H1 (cell line): ENCODE measurements around the gene PRICKLE2. TPM values are rescaled to one million over a fixed set of nuclear protein-coding genes. Genes with fewer than 3 reads are reported as not detected.

ENCODE experiments used
- CTCF ChIA-PET: fragments of 300-600 bp; sonication (Branson Sonifier 250); formaldehyde crosslinking; loops from one replicate; lab custom pipeline; 2021; ENCODE audit not compliant: partially characterized antibody; lab: Charles Lee
- POLR2A ChIA-PET: fragments of 300-600 bp; sonication (Branson Sonifier 250); formaldehyde crosslinking; loops from one replicate; lab custom pipeline; 2021; ENCODE audit warnings: inconsistent platforms; ENCODE audit not compliant: partially characterized antibody; lab: Charles Lee
- DNase-seq, 2 experiments: peaks; one replicate each; pipeline versions ENCODE4 v3.0.0 to v3.0.0-alpha.2; 2010 to 2022; ENCODE audit warnings: low spot score in 2 of 2, low read depth in 1 of 2, mixed read lengths in 1 of 2
- FAIRE-seq: peaks from 2 replicates; lab custom pipeline; 2011; peaks lifted over from hg19 to GRCh38; lab: Jason Lieb, UNC
- H2AFZ ChIP-seq: 2 replicates; pipeline ENCODE4 v1.8.1; 2012; ENCODE audit warnings: low read length, inconsistent platforms
- H2AK5ac ChIP-seq: 2 replicates; pipeline ENCODE4 v1.6.1; 2013; ENCODE audit warnings: low read depth, low read length
- H2BK120ac ChIP-seq: replicated peaks from 2 replicates; pipeline ENCODE3; 2013; ENCODE audit warnings: low read depth, low read length, inconsistent platforms
- H2BK12ac ChIP-seq: 2 replicates; pipeline ENCODE4 v1.6.1; 2013; ENCODE audit warnings: low read depth, low read length
- H2BK15ac ChIP-seq: 2 replicates; pipeline ENCODE4 v1.6.1; 2013; ENCODE audit warnings: low read length
- H2BK20ac ChIP-seq: 2 replicates; pipeline ENCODE4 v1.6.1; 2013; ENCODE audit warnings: low read length
- H2BK5ac ChIP-seq: 2 replicates; pipeline ENCODE4 v1.6.1; 2013; ENCODE audit warnings: low read depth, low read length
- H3K14ac ChIP-seq: 2 replicates; pipeline ENCODE4 v1.6.1; 2013; ENCODE audit warnings: inconsistent platforms; ENCODE audit not compliant: insufficient read length
- H3K18ac ChIP-seq: 2 replicates; pipeline ENCODE4 v1.6.1; 2013; ENCODE audit warnings: low read length; ENCODE audit errors: extremely low read depth
- H3K23ac ChIP-seq: 2 replicates; pipeline ENCODE4 v1.6.1; 2013; ENCODE audit warnings: inconsistent platforms; ENCODE audit not compliant: insufficient read length
- H3K23me2 ChIP-seq: 2 replicates; pipeline ENCODE4 v1.6.1; 2013; ENCODE audit warnings: low read depth, low read length
- H3K27ac ChIP-seq: 2 replicates; pipeline ENCODE4 v1.6.1; 2011; ENCODE audit warnings: low read depth, low read length, inconsistent platforms
- H3K27me3 ChIP-seq, 4 experiments: replicated peaks in 1 of 4; 1 replicate in 1 of 4; 2 replicates in 3 of 4; pipeline versions ENCODE4 v1.6.1 to v1.8.1; 2011 to 2013; ENCODE audit warnings: low read length in 3 of 4, mild to moderate bottlenecking in 3 of 4, inconsistent platforms in 2 of 4, mixed read lengths in 2 of 4, moderate library complexity in 1 of 4; ENCODE audit not compliant: control insufficient read depth in 3 of 4, insufficient read depth in 3 of 4; ENCODE audit errors: extremely low read depth in 1 of 4
- H3K36me3 ChIP-seq, 4 experiments: 2 replicates each; pipeline versions ENCODE4 v1.6.1 to v1.8.1; 2011 to 2013; ENCODE audit warnings: mild to moderate bottlenecking in 4 of 4, low read length in 3 of 4, moderate library complexity in 2 of 4, control low read depth in 1 of 4, inconsistent platforms in 1 of 4; ENCODE audit not compliant: insufficient read depth in 4 of 4, control insufficient read depth in 2 of 4
- H3K4ac ChIP-seq: replicated peaks from 2 replicates; pipeline ENCODE3; 2013; ENCODE audit warnings: low read length, low read depth, mixed read lengths, inconsistent platforms; ENCODE audit not compliant: insufficient read length
- H3K4me1 ChIP-seq, 4 experiments: replicated peaks in 1 of 4; 1 replicate in 1 of 4; 2 replicates in 3 of 4; pipeline versions ENCODE4 v1.6.1 to v1.8.1; 2011 to 2013; ENCODE audit warnings: low read length in 3 of 4, inconsistent platforms in 2 of 4, mixed read lengths in 1 of 4; ENCODE audit not compliant: insufficient read depth in 4 of 4, control insufficient read depth in 3 of 4
- H3K4me2 ChIP-seq, 2 experiments: 2 replicates each; pipeline versions ENCODE4 v1.6.1 to v1.8.1; 2011 to 2013; ENCODE audit warnings: low read depth in 2 of 2, low read length in 2 of 2, control low read depth in 1 of 2, inconsistent platforms in 1 of 2, mild to moderate bottlenecking in 1 of 2; ENCODE audit not compliant: insufficient read depth in 1 of 2
- H3K4me3 ChIP-seq, 4 experiments: fragments of 200-600, 300-600 bp in 1 of 4; sonication (generic), shearing (Covaris generic), sonication (Bioruptor Twin) in 1 of 4; 2 replicates each; pipeline versions ENCODE4 v1.5.1 to v1.8.1; 2011 to 2016; ENCODE audit warnings: low read length in 4 of 4, low read depth in 3 of 4, control low read depth in 2 of 4, inconsistent platforms in 2 of 4, mild to moderate bottlenecking in 2 of 4, mixed read lengths in 1 of 4, moderate library complexity in 1 of 4; ENCODE audit not compliant: insufficient read depth in 2 of 4; ENCODE audit errors: extremely low read depth in 1 of 4
- H3K56ac ChIP-seq: replicated peaks from 2 replicates; pipeline ENCODE3; 2013; ENCODE audit warnings: low read depth, mild to moderate bottlenecking, mixed read lengths, low read length, inconsistent platforms; ENCODE audit not compliant: insufficient read length
- H3K79me1 ChIP-seq: 2 replicates; pipeline ENCODE4 v1.6.1; 2013; ENCODE audit warnings: low read depth, low read length, control low read depth
- H3K79me2 ChIP-seq, 2 experiments: 2 replicates each; pipeline versions ENCODE4 v1.6.1 to v1.8.1; 2012 to 2013; ENCODE audit warnings: low read length in 2 of 2, mild to moderate bottlenecking in 2 of 2, inconsistent platforms in 1 of 2; ENCODE audit not compliant: insufficient read depth in 2 of 2, control insufficient read depth in 1 of 2
- H3K9ac ChIP-seq, 4 experiments: replicated peaks in 1 of 4; 1 replicate in 1 of 4; 2 replicates in 3 of 4; pipeline versions ENCODE4 v1.6.1 to v1.8.1; 2011 to 2013; ENCODE audit warnings: low read depth in 3 of 4, low read length in 3 of 4, control low read depth in 2 of 4, mild to moderate bottlenecking in 2 of 4, moderate library complexity in 2 of 4, inconsistent platforms in 1 of 4; ENCODE audit errors: extremely low read depth in 1 of 4
- H3K9me3 ChIP-seq, 2 experiments: 2 replicates each; pipeline versions ENCODE4 v1.6.1 to v1.8.1; 2012 to 2013; ENCODE audit warnings: mild to moderate bottlenecking in 2 of 2, moderate library complexity in 2 of 2, control low read depth in 1 of 2, inconsistent platforms in 1 of 2, low read depth in 1 of 2, low read length in 1 of 2, mixed read lengths in 1 of 2; ENCODE audit not compliant: insufficient read depth in 2 of 2
- H4K20me1 ChIP-seq, 2 experiments: replicated peaks in 1 of 2; 2 replicates each; pipeline versions ENCODE3 to v1.8.1; 2011 to 2013; ENCODE audit warnings: inconsistent platforms in 2 of 2, low read length in 2 of 2, mild to moderate bottlenecking in 1 of 2; ENCODE audit not compliant: insufficient read depth in 2 of 2, control insufficient read depth in 1 of 2
- H4K5ac ChIP-seq: 2 replicates; pipeline ENCODE4 v1.6.1; 2013; ENCODE audit warnings: low read length, low read depth, mixed read lengths, inconsistent platforms; ENCODE audit not compliant: insufficient read length
- H4K8ac ChIP-seq: 2 replicates; pipeline ENCODE4 v1.8.0; 2013; ENCODE audit warnings: mild to moderate bottlenecking, moderate library complexity, low read length, inconsistent platforms; ENCODE audit not compliant: insufficient read depth; ENCODE audit errors: extremely low read depth
- H4K91ac ChIP-seq: replicated peaks from 2 replicates; pipeline ENCODE3; 2013; ENCODE audit warnings: low read length, mixed read lengths, inconsistent platforms; ENCODE audit not compliant: insufficient read length
- BCL11A ChIP-seq, 2 experiments: IDR thresholded peaks; one replicate each; pipeline ENCODE4 v1.6.1; 2011; ENCODE audit warnings: low read depth in 2 of 2, low read length in 2 of 2, mild to moderate bottlenecking in 2 of 2
- CBX5 ChIP-seq: fragments of 300-800, 300-1000 bp; sonication (generic); IDR thresholded peaks from 2 replicates; pipeline ENCODE4 v1.7.1; 2016; ENCODE audit warnings: antibody characterized with exemption, low read length, low read depth
- EP300 ChIP-seq, 2 experiments: IDR thresholded peaks; 1 replicate in 1 of 2; 2 replicates in 1 of 2; pipeline ENCODE4 v1.6.1; 2011 to 2012; ENCODE audit warnings: low read depth in 2 of 2, low read length in 2 of 2, mild to moderate bottlenecking in 2 of 2, borderline replicate concordance in 1 of 2, inconsistent platforms in 1 of 2, moderate library complexity in 1 of 2
- FOSL1 ChIP-seq: IDR thresholded peaks from 2 replicates; pipeline ENCODE4 v1.6.1; 2011; ENCODE audit warnings: mild to moderate bottlenecking, low read depth, low read length, moderate library complexity; ENCODE audit not compliant: insufficient read depth
- GTF2F1 ChIP-seq: IDR thresholded peaks from 2 replicates; pipeline ENCODE4 v1.6.1; 2012; ENCODE audit warnings: low read depth, low read length, improper control_type of control experiment, borderline replicate concordance
- JUND ChIP-seq: IDR thresholded peaks from 2 replicates; pipeline ENCODE4 v1.6.1; 2011; ENCODE audit warnings: mild to moderate bottlenecking, improper control_type of control experiment, low read length
- KDM4A ChIP-seq: IDR thresholded peaks from one replicate; pipeline ENCODE4 v1.7.1; 2012; ENCODE audit warnings: low read depth, mild to moderate bottlenecking, moderate library complexity, low read length, inconsistent platforms; ENCODE audit not compliant: severe bottlenecking
- POU5F1 ChIP-seq: IDR thresholded peaks from 2 replicates; pipeline ENCODE4 v1.6.1; 2011; ENCODE audit warnings: low read depth, mild to moderate bottlenecking, low read length, moderate library complexity
- SP4 ChIP-seq: IDR thresholded peaks from 2 replicates; pipeline ENCODE4 v1.6.1; 2012; ENCODE audit warnings: low read length, inconsistent platforms
- SRF ChIP-seq: IDR thresholded peaks from 2 replicates; pipeline ENCODE4 v1.6.1; 2011; ENCODE audit warnings: mild to moderate bottlenecking, low read depth, low read length, moderate library complexity
- WGBS, 2 experiments: shearing (Covaris generic) in 1 of 2; methylation state at CpG; one replicate each; pipeline versions ENCODE4 v1.1.6 to v1.1.7; 2013 to 2015; ENCODE audit warnings: low lambda C conversion rate in 2 of 2, mixed read lengths in 2 of 2, inconsistent platforms in 1 of 2, low coverage in 1 of 2, missing lambda C conversion rate in 1 of 2; ENCODE audit not compliant: insufficient replicate concordance in 2 of 2, insufficient coverage in 1 of 2, insufficient read length in 1 of 2; ENCODE audit errors: extremely low coverage in 1 of 2, missing lambda C conversion rate in 1 of 2; 5-methylcytosine and 5-hydroxymethylcytosine counted together
- polyA plus RNA-seq, 7 experiments: library from polyadenylated mRNA; depleted of rRNA in 3 of 7; stranded (reverse) in 5 of 7; unstranded in 2 of 7; fragments of >200 nt in 5 of 7; fragments of 200-250 nt in 2 of 7; gene quantifications; 1 replicate in 5 of 7; 2 replicates in 1 of 7; 4 replicates in 1 of 7; pipeline versions ENCODE4 v1.2.1 to v1.2.3, GENCODE V29; 2011 to 2013; ENCODE audit warnings: missing spikeins in 2 of 7, mixed read lengths in 2 of 7
- total RNA-seq: library from RNA; stranded (reverse); fragmentation: NEBNext Ultra II Directional; extraction: Animal tissue kit (Norgen Biotek cat#: 25700); gene quantifications from 2 replicates; pipeline ENCODE4 v1.2.1, GENCODE V29; 2021
- TF ChIP-seq, protein P1 (sequence below): IDR thresholded peaks from 2 replicates; pipeline ENCODE4 v1.6.1; 2012; ENCODE audit warnings: inconsistent platforms
- TF ChIP-seq, protein P2 (sequence below): IDR thresholded peaks from 2 replicates; pipeline ENCODE4 v1.6.1; 2012; ENCODE audit warnings: inconsistent platforms

PRICKLE2 gene
- total and polyA plus RNA-seq, 2 of the 8 experiments (the other 6 are each of a cell fraction or from before 2014, with no cell fraction given): 2.9 to 8.0 TPM

DNA sequence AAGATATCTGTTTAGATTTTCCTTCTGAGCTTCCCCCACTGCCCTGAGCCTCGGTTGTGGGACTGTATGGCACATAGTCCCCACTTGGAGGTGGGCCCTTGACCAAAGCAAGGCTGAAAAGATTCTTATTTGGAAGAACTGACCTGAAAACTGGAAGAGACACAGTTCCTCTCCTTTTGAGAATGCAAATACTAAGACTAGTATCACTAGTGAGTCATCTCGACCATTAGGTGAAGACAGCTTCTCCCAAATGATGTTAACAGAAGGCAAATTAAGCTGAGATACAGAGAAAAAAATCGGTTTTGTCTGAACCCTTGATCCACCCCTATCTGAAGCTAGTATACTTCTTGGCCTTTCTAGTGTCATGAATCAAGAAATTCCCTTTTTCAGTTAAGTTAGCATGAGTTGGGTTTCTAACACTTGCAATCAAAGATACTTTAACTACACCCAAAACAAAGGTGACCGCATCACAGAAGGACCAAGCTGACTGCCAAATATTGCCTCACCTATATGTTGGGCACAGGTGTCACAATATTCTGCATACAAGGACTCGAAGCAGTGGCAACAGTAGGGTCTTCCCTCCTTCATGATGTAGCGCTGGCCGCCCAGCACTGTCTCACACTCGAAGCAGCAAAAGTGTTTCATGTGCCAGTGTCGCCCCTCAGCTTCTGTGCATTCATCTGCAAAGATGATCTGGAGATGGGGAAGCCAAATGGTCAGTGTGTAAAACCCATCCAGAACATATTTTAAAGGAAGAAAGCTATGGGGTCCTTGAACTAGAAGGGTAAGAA, 72.4 kb downstream of the PRICKLE2 start:
- no peaks in the 10 kb centered on the region; a peak in 1 of 4 replicates for H3K79me2 ChIP-seq
- H2BK15ac ChIP-seq: no peak overlapping the region
- H3K23me2 ChIP-seq: no peaks in the 10 kb centered on the region
- H3K27ac ChIP-seq: no peak overlapping the region
- H2BK120ac ChIP-seq: no peak overlapping the region
- H3K4ac ChIP-seq: no peak overlapping the region
- no peak overlapping the region for H2AK5ac ChIP-seq
- FAIRE-seq (no peak), DNase-seq (no peak)
- H3K4me3 ChIP-seq: no peak overlapping the region
- H4K91ac ChIP-seq: no peak overlapping the region
- WGBS, 2 experiments: 93% methylated on average over 9 of the region's 9 CpGs; no CpG with 5 or more reads in 1 of the 2 experiments
- H3K9ac ChIP-seq: no peak overlapping the region
- H3K79me1 ChIP-seq: no peaks in the 10 kb centered on the region
- no peaks in the 10 kb centered on the region for H4K20me1 ChIP-seq
- H3K27me3 ChIP-seq: no peaks in the 10 kb centered on the region
- no peak overlapping the region for H2AFZ ChIP-seq
- no peak overlapping the region for H4K8ac ChIP-seq
- no peak overlapping the region for H2BK20ac ChIP-seq
- H2BK5ac ChIP-seq: no peak overlapping the region
- H2BK12ac ChIP-seq: no peak overlapping the region
- H3K4me1 ChIP-seq: peaks cover 4 to 9% (median 5%) of the 10 kb centered on the region in 4 experiments
- H3K23ac ChIP-seq: no peak overlapping the region
- H3K56ac ChIP-seq: no peak overlapping the region
- no peak overlapping the region for H4K5ac ChIP-seq
- H3K18ac ChIP-seq: no peak overlapping the region
- H3K9me3 ChIP-seq: no peaks in the 10 kb centered on the region
- H3K14ac ChIP-seq: no peak overlapping the region
- H3K36me3 ChIP-seq: peaks cover 0 to 2% (median 0%) of the 10 kb centered on the region in 4 experiments; a peak in 3 of 8 replicates
- H3K4me2 ChIP-seq: no peak overlapping the region
- CTCF ChIA-PET: interaction anchor here (0.7 to 1.3 kb wide), 3 partner anchors 8 to 89 kb away, joined by 3 to 6 read pairs (median 3); no protein-coding TSS in a partner anchor
- POLR2A ChIA-PET: no interaction called here
- TF ChIP-seq GTF2F1 (no peak), JUND (no peak), POU5F1 (no peak), SP4 (no peak), BCL11A (IDR thresholded peaks at IDR 0.05; ENCODE audit: low read depth in 2 of 2, low read length in 2 of 2) (no peak), CBX5 (no peak), KDM4A (no peak), EP300 (IDR thresholded peaks at IDR 0.05; ENCODE audit: borderline replicate concordance in 1 of 2, low read depth in 2 of 2, low read length in 2 of 2) (no peak), FOSL1 (no peak), SRF (no peak)
- TF ChIP-seq, protein P1, sequence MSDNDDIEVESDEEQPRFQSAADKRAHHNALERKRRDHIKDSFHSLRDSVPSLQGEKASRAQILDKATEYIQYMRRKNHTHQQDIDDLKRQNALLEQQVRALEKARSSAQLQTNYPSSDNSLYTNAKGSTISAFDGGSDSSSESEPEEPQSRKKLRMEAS: no peak
- TF ChIP-seq, protein P2, sequence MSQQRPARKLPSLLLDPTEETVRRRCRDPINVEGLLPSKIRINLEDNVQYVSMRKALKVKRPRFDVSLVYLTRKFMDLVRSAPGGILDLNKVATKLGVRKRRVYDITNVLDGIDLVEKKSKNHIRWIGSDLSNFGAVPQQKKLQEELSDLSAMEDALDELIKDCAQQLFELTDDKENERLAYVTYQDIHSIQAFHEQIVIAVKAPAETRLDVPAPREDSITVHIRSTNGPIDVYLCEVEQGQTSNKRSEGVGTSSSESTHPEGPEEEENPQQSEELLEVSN: no peak
